Neural cell (in vitro differentiated cells): ENCODE measurements around the gene NPM3. TPM values are rescaled to one million over a fixed set of nuclear protein-coding genes. Genes with fewer than 3 reads are reported as not detected.

Experiments
- H2AFZ ChIP-seq: fragments of 200-600, 300-800 bp; sonication (generic), shearing (Covaris generic); 2 replicates; pipeline ENCODE4 v1.6.0; 2014; ENCODE audit warnings: low read depth, mild to moderate bottlenecking, antibody characterized with exemption, low read length, moderate library complexity
- H3F3A ChIP-seq: fragments of 200-600 bp; shearing (Covaris generic); 2 replicates; pipeline ENCODE4 v1.6.1; 2016; ENCODE audit warnings: mild to moderate bottlenecking, moderate library complexity, mixed read lengths, antibody characterized with exemption, low read length; ENCODE audit not compliant: insufficient read depth, poor library complexity, severe bottlenecking
- H3K27ac ChIP-seq: fragments of 200-600, 300-800 bp; sonication (generic), shearing (Covaris generic); 2 replicates; pipeline ENCODE4 v1.5.1; 2014; ENCODE audit warnings: mild to moderate bottlenecking, low read length, moderate library complexity
- H3K27me3 ChIP-seq: fragments of 300-800, 200-600 bp; sonication (generic), shearing (Covaris generic); 2 replicates; pipeline ENCODE4 v1.6.0; 2014; ENCODE audit warnings: mild to moderate bottlenecking, low read depth, low read length, moderate library complexity; ENCODE audit not compliant: insufficient read depth
- H3K36me3 ChIP-seq: fragments of 300-800, 200-600 bp; sonication (generic), shearing (Covaris generic); 2 replicates; pipeline ENCODE4 v1.5.1; 2014; ENCODE audit warnings: mild to moderate bottlenecking, antibody characterized with exemption, low read length, moderate library complexity; ENCODE audit not compliant: insufficient read depth
- H3K4me2 ChIP-seq: fragments of 300-800, 200-600 bp; sonication (generic), shearing (Covaris generic); 2 replicates; pipeline ENCODE4 v1.6.0; 2014; ENCODE audit warnings: mild to moderate bottlenecking, low read length
- H3K4me3 ChIP-seq: fragments of 300-800, 200-600 bp; sonication (generic), shearing (Covaris generic); 2 replicates; pipeline ENCODE4 v1.5.1; 2014; ENCODE audit warnings: mild to moderate bottlenecking, low read length, moderate library complexity
- H3K79me2 ChIP-seq: fragments of 200-600 bp; shearing (Covaris generic); replicated peaks from 2 replicates; pipeline ENCODE4 v1.6.0; 2014; ENCODE audit warnings: mild to moderate bottlenecking, low read length, moderate library complexity; ENCODE audit not compliant: insufficient read depth
- H3K9ac ChIP-seq: fragments of 300-800, 200-600 bp; sonication (generic), shearing (Covaris generic); 2 replicates; pipeline ENCODE4 v1.6.1; 2016; ENCODE audit warnings: mild to moderate bottlenecking, low read length, mixed read lengths
- H3K9me2 ChIP-seq: fragments of 200-600 bp; shearing (Covaris generic); 2 replicates; pipeline ENCODE4 v1.6.1; 2016; ENCODE audit warnings: mild to moderate bottlenecking, low read length, mixed read lengths; ENCODE audit not compliant: insufficient read depth
- H3K9me3 ChIP-seq: fragments of 200-600, 300-800 bp; sonication (generic), shearing (Covaris generic); 2 replicates; pipeline ENCODE4 v1.6.1; 2016; ENCODE audit warnings: mild to moderate bottlenecking, mixed run types, low read length, moderate library complexity, mixed read lengths
- H4K20me1 ChIP-seq: fragments of 200-600 bp; shearing (Covaris generic); 2 replicates; pipeline ENCODE4 v1.6.1; 2016; ENCODE audit warnings: mild to moderate bottlenecking, mixed run types; ENCODE audit not compliant: insufficient read depth
- CTCF ChIP-seq: fragments of 450-650 bp; IDR thresholded peaks from 2 replicates; pipeline ENCODE4 v1.5.1; 2014; ENCODE audit warnings: antibody characterized with exemption, mild to moderate bottlenecking, moderate library complexity; ENCODE audit not compliant: poor library complexity, severe bottlenecking
- EP300 ChIP-seq: fragments of 450-650 bp; conservative IDR thresholded peaks from 2 replicates; pipeline ENCODE4 v1.6.1; 2014; ENCODE audit warnings: antibody characterized with exemption, mild to moderate bottlenecking, moderate library complexity; ENCODE audit not compliant: poor library complexity, severe bottlenecking
- EZH2 ChIP-seq: fragments of 200-600, 300-800 bp; shearing (Covaris generic), sonication (generic); IDR thresholded peaks from 2 replicates; pipeline ENCODE4 v1.6.1; 2014; ENCODE audit warnings: antibody characterized with exemption, low read length, borderline replicate concordance, mild to moderate bottlenecking; ENCODE audit not compliant: insufficient read depth, poor library complexity, severe bottlenecking
- MXI1 ChIP-seq: fragments of 450-650 bp; conservative IDR thresholded peaks from 2 replicates; pipeline ENCODE4 v1.6.1; 2014; ENCODE audit warnings: antibody characterized with exemption, mild to moderate bottlenecking; ENCODE audit not compliant: poor library complexity, severe bottlenecking
- POLR2AphosphoS5 ChIP-seq: IDR thresholded peaks from 2 replicates; pipeline ENCODE4 v1.6.1; 2012
- RAD21 ChIP-seq: fragments of 450-650 bp; conservative IDR thresholded peaks from 2 replicates; pipeline ENCODE4 v1.6.1; 2014; ENCODE audit warnings: antibody characterized with exemption, mild to moderate bottlenecking, moderate library complexity
- REST ChIP-seq: IDR thresholded peaks from 2 replicates; pipeline ENCODE4 v1.6.1; 2012; ENCODE audit warnings: borderline replicate concordance
- SMC3 ChIP-seq: fragments of 450-650 bp; conservative IDR thresholded peaks from 2 replicates; pipeline ENCODE4 v1.6.1; 2014; ENCODE audit warnings: antibody characterized with exemption, mild to moderate bottlenecking, moderate library complexity; ENCODE audit not compliant: poor library complexity
- TAF1 ChIP-seq: IDR thresholded peaks from 2 replicates; pipeline ENCODE4 v1.6.1; 2012; ENCODE audit warnings: low read depth
- polyA plus RNA-seq: library from polyadenylated mRNA; depleted of rRNA; stranded (reverse); fragments of >200 nt; gene quantifications from 2 replicates; pipeline ENCODE4 v1.2.3, GENCODE V29; 2014

The NPM3 gene
- polyA plus RNA-seq, 1 donor from 2014 or later, result 53.0 TPM

GRCh38 chr10:101748496-101748895, 34.8 kb downstream of the NPM3 start:
- Histone ChIP-seq H3K79me2 (no peaks in the 10 kb centered on the region), H4K20me1 (no peaks in the 10 kb centered on the region), H3K9me2 (no peaks in the 10 kb centered on the region), H3K36me3 (no peaks in the 10 kb centered on the region), H3F3A (no peaks in the 10 kb centered on the region), H3K9ac (no peak overlapping the region), H3K4me2 (no peak overlapping the region), H3K27ac (no peak overlapping the region), H3K9me3 (no peaks in the 10 kb centered on the region), H3K27me3 (no peaks in the 10 kb centered on the region), H3K4me3 (no peak overlapping the region), H2AFZ (no peak overlapping the region)
- TF ChIP-seq EP300, result no peak
- TF ChIP-seq MXI1, result no peak
- TF ChIP-seq EZH2, result no peak

- no peaks in the 10 kb centered on the region for H3F3A ChIP-seq
- no peaks in the 10 kb centered on the region for H3K27me3 ChIP-seq
- no peaks in the 10 kb centered on the region for H3K9me3 ChIP-seq
- no peak overlapping the region for H3K4me3 ChIP-seq
- H4K20me1 ChIP-seq, result no peaks in the 10 kb centered on the region
- H3K9ac ChIP-seq, result no peak overlapping the region
- no peaks in the 10 kb centered on the region for H3K36me3 ChIP-seq
- TF ChIP-seq EP300 (no peak), REST (no peak), RAD21 (no peak), CTCF (no peak), EZH2 (no peak), POLR2AphosphoS5 (no peak), SMC3 (no peak), MXI1 (no peak), TAF1 (no peak)
- H3K79me2 ChIP-seq, result no peaks in the 10 kb centered on the region
- no peaks in the 10 kb centered on the region for H3K9me2 ChIP-seq
- no peak overlapping the region for H2AFZ ChIP-seq
- H3K4me2 ChIP-seq, result no peak overlapping the region
- no peak overlapping the region for H3K27ac ChIP-seq
Observed at GRCh38 chr10:101745074-101745696, 38.1 kb downstream of the NPM3 start.
